Nephron (organoid): ENCODE data around the gene PSMB5.
A peak's percentile ranks its signal among the peaks of the same experiment; 100 is the strongest.

ENCODE experiments used
- H3K27ac Mint-ChIP-seq, 3 experiments: 2 replicates each; pipeline ENCODE4 v1.8.0; 2020; ENCODE audit warnings: mixed read lengths in 3 of 3, mild to moderate bottlenecking in 2 of 3, moderate library complexity in 1 of 3
- H3K27me3 Mint-ChIP-seq: 2 replicates; pipeline ENCODE4 v1.8.0; 2021; ENCODE audit warnings: low read depth, mild to moderate bottlenecking, moderate library complexity, mixed read lengths
- H3K36me3 Mint-ChIP-seq: 2 replicates; pipeline ENCODE4 v1.8.0; 2020; ENCODE audit warnings: low read depth, mixed read lengths
- H3K4me1 Mint-ChIP-seq: 2 replicates; pipeline ENCODE4 v1.8.0; 2020; ENCODE audit warnings: mixed read lengths
- H3K4me3 Mint-ChIP-seq, 3 experiments: 2 replicates each; pipeline ENCODE4 v1.8.0; 2020; ENCODE audit warnings: mild to moderate bottlenecking in 3 of 3, mixed read lengths in 3 of 3, moderate library complexity in 2 of 3
- H3K9me3 Mint-ChIP-seq: 2 replicates; pipeline ENCODE4 v1.8.0; 2020; ENCODE audit warnings: mixed read lengths
- TF ChIP-seq, protein P1 (sequence below), 3 experiments: fragments of 200-600 bp; sonication (generic); IDR thresholded peaks; one replicate each; pipeline ENCODE4 v1.5.0; 2021; ENCODE audit warnings: antibody characterized with exemption in 3 of 3; ENCODE audit not compliant: unreplicated experiment in 3 of 3

Gene PSMB5

GRCh38 chr14:23047751-23048693, 13.3 kb upstream of the PSMB5 start:
- no peak overlapping the region for H3K4me3 Mint-ChIP-seq
- TF ChIP-seq, protein P1, sequence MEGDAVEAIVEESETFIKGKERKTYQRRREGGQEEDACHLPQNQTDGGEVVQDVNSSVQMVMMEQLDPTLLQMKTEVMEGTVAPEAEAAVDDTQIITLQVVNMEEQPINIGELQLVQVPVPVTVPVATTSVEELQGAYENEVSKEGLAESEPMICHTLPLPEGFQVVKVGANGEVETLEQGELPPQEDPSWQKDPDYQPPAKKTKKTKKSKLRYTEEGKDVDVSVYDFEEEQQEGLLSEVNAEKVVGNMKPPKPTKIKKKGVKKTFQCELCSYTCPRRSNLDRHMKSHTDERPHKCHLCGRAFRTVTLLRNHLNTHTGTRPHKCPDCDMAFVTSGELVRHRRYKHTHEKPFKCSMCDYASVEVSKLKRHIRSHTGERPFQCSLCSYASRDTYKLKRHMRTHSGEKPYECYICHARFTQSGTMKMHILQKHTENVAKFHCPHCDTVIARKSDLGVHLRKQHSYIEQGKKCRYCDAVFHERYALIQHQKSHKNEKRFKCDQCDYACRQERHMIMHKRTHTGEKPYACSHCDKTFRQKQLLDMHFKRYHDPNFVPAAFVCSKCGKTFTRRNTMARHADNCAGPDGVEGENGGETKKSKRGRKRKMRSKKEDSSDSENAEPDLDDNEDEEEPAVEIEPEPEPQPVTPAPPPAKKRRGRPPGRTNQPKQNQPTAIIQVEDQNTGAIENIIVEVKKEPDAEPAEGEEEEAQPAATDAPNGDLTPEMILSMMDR (IDR thresholded peaks at IDR 0.05; ENCODE audit: unreplicated experiment in 3 of 3) = no peak
- no peaks in the 10 kb centered on the region for H3K9me3 Mint-ChIP-seq
- H3K4me1 Mint-ChIP-seq = peaks cover 4% of the 10 kb centered on the region
- H3K27me3 Mint-ChIP-seq = no peaks in the 10 kb centered on the region
- peaks cover 22% of the 10 kb centered on the region for H3K36me3 Mint-ChIP-seq
- H3K27ac Mint-ChIP-seq = peak overlapping the region in 1 of 3 experiments; percentile 41

DNA sequence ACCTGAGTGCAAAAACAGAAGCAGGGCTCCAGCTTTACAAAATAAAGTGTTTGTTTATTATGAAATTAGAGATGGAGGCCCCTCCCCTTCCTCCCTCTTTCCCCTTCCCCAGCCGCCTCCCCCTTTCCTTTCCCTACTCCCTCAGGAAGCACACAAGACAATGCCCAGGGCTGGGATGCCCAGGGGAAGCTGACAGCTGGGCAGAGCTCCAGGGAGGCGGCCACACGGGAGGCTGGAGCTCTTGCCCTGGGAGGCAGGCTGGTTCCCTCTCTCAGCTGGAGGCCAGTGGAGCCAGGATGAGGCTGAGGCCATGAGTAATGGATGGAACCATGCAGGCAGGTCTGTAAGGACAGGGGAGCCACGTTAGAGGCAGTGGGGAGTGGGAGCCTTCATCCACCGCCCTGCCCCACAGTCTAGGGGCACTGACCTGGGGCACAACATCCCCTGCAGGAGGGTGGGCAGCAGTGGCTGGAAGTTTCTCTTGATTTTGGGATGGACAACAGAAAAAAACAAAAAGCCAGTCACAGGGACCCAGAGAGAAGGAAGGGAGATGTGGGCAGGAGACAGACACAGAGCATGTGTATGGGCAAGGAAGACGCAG, 12.4 kb upstream of the PSMB5 start:
- Mint-ChIP-seq H3K9me3 (no peaks in the 10 kb centered on the region), H3K27ac (peak overlapping the region in 1 of 3 experiments; percentile 41), H3K27me3 (no peaks in the 10 kb centered on the region), H3K4me1 (peaks cover 4% of the 10 kb centered on the region), H3K36me3 (peaks cover 14% of the 10 kb centered on the region), H3K4me3 (no peak overlapping the region)
- TF ChIP-seq, protein P1 (IDR thresholded peaks at IDR 0.05; ENCODE audit: unreplicated experiment in 3 of 3) = no peak

DNA sequence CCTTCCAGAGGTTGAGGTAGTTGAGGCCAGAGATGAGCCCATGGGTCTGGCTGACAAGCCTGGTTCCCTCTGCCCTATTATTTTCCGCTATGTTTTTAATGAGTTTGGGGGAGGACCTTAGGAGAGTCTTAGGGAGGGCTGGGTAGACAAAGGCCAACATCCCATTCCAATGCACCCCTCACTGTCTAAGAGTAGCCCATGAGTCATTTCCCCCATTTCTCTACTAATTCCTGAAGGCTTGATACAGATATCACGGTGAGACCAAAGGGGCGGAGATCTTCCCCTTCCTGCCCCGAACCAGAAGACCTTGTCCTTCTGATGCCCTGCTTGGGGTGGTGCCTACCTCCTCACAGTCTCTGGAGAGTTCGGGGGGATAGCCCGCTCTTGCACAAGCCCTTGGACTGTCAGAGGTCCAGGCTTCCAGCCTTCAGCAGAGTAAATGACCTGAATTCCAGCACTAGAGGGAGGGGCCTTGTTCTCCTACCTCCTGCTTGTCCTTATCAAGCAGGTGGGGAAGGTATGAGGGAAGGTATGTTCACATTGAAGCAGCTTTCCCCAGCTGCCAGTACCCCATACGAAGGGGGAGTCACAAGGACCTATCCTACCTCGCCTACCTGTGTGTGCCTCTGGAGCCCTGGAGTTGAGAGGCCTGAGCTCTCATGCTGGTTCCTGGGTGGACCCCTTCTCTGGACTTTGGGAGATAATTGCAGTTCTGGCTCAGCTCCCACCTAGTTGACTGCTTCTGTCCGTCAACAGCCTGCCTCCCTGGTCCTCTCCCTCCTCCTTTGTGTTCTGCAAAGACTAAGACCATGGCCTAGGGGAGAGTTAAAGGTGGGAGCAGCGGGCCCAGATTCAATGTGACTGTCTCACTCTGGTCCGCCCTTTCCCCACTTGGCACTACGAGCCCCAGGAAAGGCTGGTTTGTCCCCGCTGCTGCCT, 11.0 kb upstream of the PSMB5 start:
- peaks cover 14% of the 10 kb centered on the region for H3K36me3 Mint-ChIP-seq
- no peak overlapping the region for H3K4me3 Mint-ChIP-seq
- H3K27me3 Mint-ChIP-seq = no peaks in the 10 kb centered on the region
- H3K27ac Mint-ChIP-seq = peak overlapping the region in 1 of 3 experiments; percentile 16
- H3K4me1 Mint-ChIP-seq = peaks cover 4% of the 10 kb centered on the region
- TF ChIP-seq, protein P1 (IDR thresholded peaks at IDR 0.05; ENCODE audit: unreplicated experiment in 3 of 3) = no peak
- no peaks in the 10 kb centered on the region for H3K9me3 Mint-ChIP-seq

DNA sequence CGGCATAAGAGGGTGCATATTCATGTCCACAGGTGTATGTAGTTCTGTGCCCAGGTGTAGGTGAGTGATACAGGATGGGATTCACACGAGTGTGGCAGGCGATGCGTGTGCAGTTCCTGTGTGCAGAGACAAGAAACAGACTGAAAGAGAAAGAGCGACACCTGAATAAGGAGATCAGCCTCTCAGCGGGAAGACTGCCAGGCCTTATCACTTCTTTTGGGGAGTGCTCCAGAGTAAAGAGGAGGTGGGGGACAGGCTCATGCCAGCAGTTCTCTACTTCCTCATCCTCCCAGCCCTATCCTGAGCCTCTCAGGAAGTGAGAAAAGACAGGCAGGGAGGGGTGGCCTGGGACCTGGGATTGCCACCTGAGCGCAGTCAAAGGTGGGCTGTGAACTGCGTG, 10.1 kb upstream of the PSMB5 start:
- Mint-ChIP-seq H3K27me3 (no peaks in the 10 kb centered on the region), H3K4me1 (peaks cover 4% of the 10 kb centered on the region), H3K36me3 (peaks cover 12% of the 10 kb centered on the region), H3K4me3 (no peak overlapping the region), H3K27ac (no peak overlapping the region), H3K9me3 (no peaks in the 10 kb centered on the region)
- TF ChIP-seq, protein P1 (IDR thresholded peaks at IDR 0.05; ENCODE audit: unreplicated experiment in 3 of 3) = no peak

- H3K27me3 Mint-ChIP-seq = no peaks in the 10 kb centered on the region
- H3K4me3 Mint-ChIP-seq = no peak overlapping the region
- H3K27ac Mint-ChIP-seq = peak overlapping the region in 2 of 3 experiments; percentile 37 to 59
- peaks cover 11% of the 10 kb centered on the region for H3K36me3 Mint-ChIP-seq
- H3K4me1 Mint-ChIP-seq = peaks cover 4% of the 10 kb centered on the region
- TF ChIP-seq, protein P1 (IDR thresholded peaks at IDR 0.05; ENCODE audit: unreplicated experiment in 3 of 3) = no peak
- no peaks in the 10 kb centered on the region for H3K9me3 Mint-ChIP-seq
Observed at GRCh38 chr14:23043754-23044153, 9.1 kb upstream of the PSMB5 start.
